Measurements from ENCODE around the gene ASPG.

Gene ASPG

DNA sequence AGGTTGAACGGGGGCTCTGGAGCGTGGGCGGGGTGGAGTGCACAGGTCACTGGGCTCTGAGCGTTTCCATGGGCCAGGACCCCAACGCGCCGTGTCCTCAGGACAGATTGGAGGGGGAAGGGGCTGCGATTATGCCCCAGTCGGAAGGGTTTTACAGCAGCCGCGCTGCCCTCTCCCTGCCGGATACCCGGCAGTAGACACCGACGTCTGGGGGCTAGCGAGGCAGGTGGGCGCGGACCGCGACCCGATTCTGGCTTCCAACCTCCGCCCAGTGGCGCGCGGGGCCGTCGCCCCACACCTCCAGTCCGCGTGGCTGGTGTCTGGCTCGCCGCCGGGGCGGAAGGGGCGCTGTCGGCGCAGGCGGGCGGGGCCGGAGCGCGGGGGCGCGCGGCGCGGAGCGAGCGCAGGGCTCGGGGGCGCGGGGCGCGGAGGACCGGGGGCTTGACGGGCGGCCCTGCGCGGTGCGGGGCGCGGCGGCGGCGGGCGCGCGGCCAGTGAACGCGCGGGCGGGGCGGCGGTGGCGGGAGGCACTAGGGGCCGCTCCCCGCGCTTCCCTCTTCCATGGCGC is 50.5 kb downstream of the ASPG start:
- DNase-seq (ENCODE audit: low read depth in 3 of 3): no peak

DNA sequence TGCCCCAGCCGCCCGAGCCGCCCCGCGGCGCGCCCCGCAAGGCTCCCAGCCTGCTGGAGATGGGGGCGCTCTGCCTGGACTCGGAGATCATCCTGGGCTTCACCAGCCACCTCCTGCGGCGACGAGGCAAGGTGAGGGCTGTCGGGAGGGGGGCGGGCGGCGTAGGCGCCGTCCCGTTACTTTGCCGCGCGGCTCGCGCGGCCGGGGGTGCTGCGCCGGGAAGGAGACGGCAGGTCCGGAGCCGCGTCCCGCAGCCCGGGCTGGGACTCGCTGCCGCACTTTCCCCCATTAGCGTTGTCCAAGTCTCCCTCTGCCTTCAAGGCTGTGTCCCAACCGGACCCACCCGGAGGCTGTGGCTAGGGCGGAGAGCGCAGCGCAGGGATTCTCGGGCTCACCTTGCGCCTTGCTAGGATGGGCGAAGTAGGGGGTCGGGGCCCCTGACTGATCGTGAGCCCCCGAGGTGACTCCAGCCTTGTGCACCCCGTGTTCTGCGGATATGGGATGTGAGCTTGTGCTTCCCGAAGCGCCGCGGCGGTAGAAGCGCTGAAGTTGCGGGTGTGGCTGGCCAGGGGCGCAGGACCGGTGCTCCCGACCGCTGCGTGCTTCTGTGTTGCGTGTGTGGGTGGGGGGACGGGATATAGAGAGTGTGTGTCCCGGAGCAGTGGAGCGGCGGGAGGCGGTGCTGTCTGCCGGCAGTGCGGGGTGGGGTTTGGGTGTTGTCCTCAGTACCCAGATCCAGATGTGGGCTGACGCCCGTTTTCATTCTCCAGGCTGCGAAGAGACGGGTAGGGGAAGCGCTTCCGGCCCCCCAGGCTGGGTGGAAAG is 51.2 kb downstream of the ASPG start:
- DNase-seq (ENCODE audit: low read depth in 3 of 3): no peak

DNA sequence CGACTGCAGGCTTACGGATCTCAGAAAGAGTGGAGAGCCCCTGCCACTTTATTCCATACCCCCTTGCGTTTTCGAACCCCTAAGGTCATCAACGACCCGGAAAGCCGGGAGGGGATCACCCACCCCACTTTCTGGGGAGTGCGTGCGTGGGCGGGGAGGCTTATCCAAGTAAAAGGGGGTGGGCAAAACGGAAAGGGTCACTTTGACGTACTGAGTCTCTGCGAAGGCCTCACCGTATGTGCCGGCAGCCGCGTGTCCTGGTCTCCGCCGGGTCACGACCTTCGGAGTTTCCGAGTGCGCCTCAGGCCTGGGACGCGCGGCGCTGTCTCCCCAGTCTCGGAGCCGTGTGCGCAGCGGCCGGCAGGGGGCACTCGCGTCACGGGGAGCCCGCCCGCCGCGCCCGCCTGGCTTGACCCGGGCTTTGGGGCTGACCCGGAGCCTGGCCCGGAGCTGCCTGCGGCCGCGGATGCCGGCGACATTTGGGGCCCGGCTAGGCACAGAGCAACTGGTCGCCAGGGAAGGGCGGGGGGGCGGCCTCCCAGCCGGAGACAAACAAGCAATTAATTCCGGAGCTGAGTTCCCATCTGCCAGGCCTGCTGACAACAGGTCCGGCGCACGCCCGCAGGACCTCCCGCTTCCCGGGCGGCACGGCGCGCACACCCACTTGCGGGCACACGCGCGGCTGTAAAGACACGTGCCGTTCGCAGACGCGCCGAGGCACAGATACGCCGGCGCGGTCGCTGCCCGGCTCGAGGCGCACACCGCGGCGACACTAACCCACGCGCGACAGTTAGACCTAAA is 52.0 kb downstream of the ASPG start:
- peak; percentile 37 to 74 (median 57) for DNase-seq (ENCODE audit: low read depth in 3 of 3)

DNA sequence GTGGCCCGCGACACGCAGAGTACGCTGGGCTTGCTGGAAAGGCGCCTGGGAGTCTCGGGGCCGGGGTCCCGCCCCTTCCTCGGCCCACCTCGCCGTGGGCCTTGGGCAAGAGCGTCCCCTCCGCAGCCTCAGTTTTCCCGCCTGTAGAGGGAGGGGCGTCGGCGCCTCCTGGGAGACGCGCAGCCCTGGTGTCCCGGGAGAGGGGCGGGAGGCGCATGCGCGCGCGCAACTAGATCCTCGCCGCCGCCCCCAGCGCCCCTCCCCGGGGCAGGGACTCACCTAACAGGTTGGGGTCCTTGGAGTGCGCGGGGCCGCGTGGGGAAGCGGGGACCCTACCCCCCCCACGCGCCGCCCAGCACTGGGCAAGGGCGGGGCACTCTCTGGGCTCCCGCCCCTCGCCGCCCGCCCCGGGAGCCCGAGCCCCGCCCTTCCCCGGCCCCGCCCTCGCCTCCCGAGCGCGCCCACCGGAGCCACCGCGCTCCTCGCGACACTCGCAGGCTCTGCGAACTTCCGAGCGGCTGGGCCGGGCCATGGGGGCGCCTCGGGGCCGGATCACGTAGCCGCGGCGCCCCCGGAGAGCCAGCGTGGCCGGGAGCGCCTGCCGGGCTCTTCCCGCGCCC is 52.7 kb downstream of the ASPG start, which contains the start of gene KIF26A:
Gene KIF26A (plus strand): TSS at position 490 of the 620 bp plus-strand sequence. CDS start 136 bp downstream, outside the sequence.
- DNase-seq (ENCODE audit: low read depth in 3 of 3): peak in 1 of 3 donors; percentile 26

DNA sequence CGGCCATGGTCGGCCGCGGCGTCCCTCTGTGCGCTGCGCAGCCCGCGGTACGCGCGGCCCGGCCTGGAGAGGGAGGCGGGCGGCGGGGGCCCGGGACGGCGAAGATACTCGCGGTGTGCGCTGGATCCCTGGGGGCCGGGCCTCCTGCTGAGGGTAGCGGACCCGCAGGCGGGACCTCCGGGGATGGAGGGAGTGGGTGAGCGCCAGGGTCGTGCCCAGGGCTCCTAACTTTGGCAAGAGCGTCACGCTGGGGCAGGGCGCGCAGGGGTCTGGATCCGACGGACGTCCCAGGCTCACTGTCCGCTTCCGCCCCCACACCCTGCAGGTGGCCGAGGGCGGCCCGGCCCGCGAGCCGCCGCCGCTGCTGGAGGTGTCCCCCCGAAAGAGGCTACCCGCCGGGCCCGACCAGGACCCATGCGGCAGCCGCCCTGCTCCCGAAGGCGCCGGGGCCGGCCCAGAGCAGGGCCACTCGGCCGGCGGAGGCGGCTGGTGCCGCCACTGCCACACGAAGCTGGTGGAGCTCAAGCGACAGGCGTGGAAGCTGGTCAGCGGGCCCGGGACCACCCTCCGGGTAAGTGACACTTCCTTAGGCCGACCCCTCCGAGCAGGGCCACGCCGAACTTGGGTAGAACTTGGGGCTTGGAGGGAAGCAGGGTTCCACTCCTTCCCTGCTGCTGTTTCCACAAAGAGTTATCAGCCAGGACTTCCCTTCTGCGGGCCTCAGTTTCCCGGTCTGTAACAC is 53.4 kb downstream of the ASPG start:
- no peak for DNase-seq (ENCODE audit: low read depth in 3 of 3)

DNA sequence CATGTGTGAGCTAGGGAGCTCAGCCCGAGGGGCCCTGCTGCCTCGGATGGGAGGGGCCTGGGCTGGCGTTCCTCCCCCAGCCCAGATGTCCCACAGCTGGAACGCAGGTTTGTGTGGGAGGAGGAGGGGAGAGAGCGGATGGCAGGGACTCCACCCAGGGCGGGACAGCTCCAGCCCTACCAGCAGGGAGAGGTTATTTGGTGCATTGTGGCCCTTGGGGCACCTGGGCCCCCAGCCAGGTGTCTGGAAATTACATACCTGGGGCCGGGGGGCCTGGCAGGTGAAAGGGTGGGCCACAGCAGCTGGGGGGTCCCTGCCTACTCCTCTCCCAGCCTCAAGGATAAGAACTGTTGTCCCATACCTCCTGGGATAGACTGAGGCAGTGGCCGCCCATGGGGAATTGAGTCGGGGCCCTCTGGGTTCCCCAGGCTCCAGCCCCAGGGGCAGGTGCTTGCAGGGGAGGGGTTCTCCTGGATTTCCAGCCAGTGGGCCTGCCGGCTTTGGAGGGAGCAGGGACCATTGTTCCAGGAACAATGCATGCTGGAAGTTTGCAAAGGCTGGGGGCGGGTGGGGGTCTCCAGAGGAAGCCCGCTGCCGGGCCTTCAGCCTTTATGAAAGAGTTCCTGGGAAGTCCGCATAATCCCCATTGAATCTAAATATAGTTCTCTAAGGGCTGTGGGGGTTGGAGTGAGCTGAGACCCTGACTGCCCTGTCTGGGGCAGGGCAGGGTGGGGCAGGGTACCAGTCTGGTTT is 54.1 kb downstream of the ASPG start:
- no peak for DNase-seq (ENCODE audit: low read depth in 3 of 3)

DNA sequence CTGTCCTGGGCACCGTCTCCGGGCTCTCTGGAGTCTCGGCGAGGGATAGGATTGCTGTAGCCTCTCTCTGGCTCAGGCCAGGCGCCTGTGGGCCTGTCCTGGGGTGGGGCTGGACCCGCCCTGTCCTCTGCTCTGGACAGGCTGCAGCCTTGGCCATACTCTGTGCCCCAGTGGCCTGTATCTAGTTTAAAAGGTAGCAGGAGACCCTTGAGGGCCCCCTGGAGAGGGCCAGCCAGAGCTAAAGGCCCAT is 54.6 kb downstream of the ASPG start:
- no peak for DNase-seq (ENCODE audit: low read depth in 3 of 3)

DNA sequence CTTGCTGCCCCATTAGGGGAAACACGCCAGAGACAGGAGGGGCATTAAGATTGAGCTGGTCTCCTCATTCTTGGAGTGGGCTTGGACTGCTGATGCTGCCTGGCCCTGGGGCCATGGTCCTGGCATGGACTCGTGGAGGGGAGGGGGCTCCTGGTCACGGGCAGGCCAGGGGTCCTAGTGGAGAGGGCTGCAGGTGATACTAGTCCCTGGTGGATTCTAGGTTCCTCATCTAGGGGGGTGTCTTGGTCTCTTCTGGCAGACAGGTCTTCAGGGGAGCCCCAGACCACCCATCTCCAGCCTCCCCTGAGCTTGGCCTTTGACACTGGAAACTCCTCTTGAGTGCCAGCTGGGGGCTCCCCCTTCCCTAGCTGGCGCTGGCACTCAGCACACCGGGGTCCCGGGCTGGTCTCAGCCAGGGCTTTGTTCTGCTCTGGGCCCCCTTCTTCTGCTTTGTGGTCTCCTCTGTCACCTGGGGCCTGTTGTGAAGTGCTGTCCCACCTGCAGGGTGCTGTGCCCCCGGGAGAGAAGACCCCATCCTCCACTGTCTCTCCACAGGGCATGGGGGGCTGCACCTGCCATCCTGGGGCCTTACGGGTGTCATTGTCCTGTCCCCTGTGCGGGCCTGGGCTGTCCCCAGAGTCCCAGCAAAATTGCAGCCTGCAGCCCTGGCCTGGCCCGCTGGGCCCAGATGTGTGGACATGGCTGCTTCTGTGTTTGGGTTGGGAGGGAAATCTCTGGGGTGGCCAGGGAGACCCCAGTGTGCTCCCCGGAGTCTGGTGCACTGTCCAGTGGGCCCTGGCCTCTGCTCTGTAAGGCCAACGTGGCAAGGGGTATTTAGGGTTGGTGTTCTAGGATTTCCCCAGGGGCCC is 55.2 kb downstream of the ASPG start:
- DNase-seq (ENCODE audit: low read depth in 3 of 3): no peak

DNA sequence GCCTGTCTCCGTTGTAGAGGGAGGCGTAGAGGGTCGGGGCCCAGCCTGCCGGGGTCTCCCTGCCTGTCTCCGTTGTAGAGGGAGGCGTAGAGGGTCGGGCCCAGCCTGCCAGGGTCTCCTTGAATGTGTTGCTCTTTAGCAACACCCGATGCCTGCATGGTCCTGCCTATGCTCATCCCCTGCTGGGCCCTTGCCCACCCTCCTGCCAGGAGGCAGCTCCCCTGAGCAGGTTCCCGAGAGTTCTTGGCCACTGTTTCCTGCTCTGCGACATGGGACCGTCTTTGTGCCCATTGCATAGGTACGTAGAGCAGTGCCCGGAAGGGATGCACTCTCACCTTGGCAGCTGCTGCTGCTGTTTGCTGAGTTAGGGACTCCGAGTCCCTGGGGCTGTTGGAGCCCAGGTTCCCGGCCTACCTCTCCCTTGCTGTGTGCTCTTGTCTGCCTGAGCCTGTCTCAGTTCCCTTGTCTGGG is 56.2 kb downstream of the ASPG start:
- DNase-seq (ENCODE audit: low read depth in 3 of 3): no peak

DNA sequence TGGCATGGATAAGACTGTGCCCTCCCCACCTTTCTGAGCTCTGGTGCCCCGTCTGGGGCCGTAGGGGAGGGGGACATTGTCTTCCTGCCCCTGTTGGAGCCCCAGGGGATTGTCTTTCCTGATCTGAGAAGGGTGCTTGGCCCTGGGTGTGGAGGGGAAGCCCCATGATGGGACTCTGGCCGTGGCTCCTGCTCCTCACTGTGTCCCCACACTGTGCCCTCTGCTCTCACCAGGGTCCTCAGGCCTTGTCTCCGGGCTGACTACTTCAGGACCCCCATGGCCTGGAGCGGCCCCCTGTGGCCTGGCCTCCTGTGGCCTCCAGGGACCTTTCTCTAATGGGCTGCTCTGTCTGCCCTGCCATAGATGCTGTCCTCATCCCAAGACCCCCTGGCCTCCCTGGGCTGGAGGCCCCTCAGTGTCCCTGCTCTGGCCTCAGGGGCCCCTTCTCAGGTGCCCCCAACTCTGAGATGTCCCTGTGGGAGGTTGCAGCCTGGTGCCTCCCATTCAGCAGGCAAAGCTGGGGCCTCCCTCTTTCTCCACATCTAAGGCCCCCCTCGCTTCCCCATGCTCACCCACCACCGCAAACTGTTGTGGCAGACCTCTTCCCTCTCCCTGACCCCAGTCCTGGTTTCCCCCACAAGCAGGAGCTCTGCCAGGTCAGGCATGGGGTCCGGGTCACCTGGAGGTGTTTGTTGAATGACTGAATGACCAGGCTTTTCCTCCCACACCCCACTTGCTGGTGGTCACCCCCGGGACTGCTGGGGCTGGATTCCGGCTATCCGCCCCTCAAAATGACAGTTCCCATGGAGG is 56.8 kb downstream of the ASPG start:
- no peak for DNase-seq (ENCODE audit: low read depth in 3 of 3)

DNA sequence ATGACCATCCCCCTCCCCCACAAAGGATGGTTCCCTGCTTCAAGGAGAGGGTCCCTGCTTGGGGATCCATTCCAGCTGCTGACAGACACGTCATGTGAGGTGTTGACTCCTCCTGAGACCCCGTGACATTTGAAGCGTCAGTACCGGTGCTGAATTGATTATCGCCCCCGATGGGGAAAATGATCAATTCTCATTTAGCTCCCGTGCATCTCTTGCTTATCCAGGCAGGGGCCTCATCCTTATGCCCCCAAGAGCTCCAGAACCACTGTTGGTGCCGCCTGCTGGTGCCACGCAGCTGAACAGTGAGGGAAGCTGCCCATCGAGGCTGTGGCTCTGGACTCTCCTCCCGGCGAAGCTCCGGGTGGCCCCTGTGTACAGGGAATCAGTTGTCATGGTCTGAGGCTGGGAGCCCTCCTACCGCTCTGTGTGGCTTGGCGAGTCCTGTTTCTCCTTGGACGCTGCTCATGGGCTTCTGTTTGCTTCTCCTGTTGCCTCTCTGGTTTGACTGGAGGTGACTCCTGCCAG is 57.5 kb downstream of the ASPG start:
- DNase-seq (ENCODE audit: low read depth in 3 of 3): no peak

DNA sequence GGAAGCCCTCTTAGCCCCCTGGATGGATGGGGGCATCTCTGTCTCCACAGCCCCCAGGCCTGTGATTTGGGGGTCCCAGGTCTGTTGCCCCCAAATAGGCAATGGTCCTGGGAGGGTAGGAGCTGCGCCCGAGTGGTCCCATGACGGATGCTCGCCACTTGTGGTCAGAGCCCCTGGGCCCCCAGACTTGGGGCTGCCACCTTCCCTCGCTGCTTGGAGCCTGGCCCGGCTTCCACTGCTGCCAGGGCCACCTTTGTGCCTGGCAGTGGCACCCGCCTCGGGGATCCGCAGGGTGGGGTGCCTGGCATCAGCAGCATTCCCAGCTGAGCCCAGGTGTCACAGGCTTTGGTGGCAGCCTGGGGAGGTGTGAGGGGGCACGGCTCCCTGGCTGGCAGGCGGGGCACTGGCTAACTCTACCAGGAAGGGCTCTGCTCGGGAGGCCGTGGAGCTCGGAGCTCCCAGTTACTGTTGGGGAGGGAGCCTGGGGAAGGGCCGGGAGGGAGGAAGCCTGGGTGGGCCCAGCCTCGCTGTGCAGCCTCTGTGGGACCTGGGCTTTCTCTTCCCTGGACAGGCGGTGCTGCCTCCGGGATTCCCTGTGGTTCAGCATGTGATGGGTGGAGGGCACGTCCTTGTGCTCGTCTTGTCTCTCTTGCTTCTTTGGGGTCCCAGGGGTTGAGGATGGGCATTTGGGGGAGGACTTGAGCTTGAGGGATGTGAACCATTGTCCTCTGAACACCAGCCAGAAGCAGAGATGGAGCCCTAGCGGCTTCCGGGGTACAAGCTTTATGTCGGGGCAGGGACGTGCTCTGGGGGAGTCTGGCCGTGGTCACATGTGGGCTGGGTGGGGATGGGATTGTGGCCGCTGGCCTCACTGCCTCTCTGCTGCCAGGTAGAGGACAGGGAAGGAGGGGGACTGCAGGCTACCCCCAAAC is 58.3 kb downstream of the ASPG start:
- DNase-seq (ENCODE audit: low read depth in 3 of 3): no peak

DNA sequence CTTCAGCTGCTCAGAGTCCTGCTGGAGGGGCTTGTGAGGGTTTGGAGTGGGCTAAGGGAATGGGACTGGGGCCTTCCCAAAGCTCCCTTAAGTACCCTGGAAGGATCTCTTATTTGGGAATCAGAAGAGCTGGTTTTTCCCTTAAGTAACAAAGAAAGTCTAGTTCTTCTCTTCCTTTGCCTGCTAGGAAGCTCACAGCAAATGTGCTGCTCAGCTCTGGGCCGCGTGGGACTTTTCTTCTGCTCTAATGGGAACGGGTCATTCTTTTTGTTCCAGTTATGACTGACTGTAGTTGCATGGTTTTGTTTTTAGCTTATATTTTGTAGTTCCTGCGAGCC is 58.9 kb downstream of the ASPG start:
- no peak for DNase-seq (ENCODE audit: low read depth in 3 of 3)

DNA sequence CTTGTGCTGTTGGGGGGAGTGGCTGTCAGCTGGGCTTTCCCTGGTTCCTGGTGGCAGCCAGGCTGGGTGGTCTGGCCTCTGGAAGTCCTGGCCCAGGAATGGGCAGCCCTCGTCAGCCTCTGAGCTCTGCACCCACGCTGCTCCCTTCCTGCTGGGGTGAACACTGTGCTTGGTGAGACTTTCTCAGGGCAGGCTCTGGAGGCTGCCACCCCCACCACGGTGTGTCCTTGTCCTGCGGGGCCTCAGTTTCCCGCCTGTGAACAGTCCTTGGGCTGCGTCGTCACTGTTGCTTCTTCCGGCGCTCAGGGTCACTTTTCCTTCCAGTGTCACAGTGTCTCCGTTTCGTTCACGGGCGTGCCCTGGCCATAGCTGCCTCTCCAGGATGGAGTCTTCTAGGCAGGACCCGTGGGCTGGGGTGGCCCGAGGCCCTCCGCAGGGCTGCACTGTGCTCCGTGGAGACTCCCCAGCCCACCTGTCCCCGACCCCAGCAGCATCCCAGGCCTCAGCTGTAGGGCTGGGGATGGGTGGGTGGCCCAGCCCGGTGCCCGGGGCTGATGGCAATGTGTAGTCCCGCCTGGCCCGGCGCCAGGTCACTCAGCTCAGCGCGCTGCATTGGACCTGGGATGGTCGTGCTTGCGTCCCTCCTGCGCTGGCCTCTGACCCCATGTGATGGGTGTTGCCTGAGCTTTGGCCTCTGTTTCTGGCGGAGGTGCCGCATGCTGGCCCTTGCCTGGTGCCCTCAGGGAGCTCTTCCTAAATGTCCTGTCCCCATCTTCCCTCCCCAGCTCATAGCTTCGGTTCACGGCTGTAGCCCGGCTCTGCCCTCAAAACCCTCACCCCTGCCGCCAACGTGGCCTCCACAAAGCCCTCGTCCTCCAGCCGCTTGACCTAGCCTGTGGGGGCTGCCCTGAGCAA is 59.7 kb downstream of the ASPG start:
- no peak for DNase-seq (ENCODE audit: low read depth in 3 of 3)

DNA sequence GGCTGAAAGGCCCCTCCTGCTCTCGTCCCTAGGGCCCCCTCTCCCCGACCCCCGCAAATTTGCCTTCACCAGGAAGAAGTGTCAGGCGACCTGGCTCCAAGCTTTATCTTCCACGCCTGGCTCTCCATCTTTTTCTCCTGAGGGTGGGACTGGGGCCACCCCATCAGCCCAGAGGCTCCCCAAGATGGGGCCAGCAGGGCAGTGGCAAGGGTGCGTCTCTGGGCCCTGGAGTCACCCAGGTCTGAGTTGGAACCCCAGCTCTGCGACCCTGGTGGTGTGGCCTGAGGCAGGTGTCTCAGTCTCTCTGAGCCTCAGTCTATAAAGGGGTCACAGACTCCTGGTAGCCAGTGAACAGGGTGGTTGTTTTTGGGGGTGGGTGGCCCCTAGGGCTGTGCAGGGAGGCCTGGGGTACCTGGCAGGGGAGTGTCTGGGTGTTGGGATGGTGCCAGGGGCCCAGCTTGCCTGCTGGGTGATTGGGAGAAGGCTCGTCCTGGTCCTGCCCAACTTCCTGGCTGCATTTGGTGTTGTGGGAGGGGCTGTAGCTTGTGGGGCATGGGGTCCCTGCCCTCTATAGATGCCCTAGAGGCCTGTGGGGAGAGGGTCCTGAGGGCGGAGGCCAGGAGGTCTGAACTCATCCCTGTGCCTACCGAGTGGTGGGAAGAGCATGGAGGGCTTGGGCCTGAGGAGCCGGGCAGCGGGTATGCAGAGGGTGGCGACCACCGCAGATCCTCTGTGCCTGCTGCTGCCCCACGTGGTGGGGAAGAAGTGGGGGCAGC is 60.5 kb downstream of the ASPG start:
- DNase-seq (ENCODE audit: low read depth in 3 of 3): no peak

All from stimulated activated CD4-positive, alpha-beta T cell treated with anti-CD3 and anti-CD28 coated beads, TNF-alpha, amount 100 ng/mL, for 48 hours (primary cell).